HG03025 (cell line): ENCODE measurements around the gene INO80.

Source experiments
- ATAC-seq: cut with Tn5 transposase; IDR thresholded peaks from one replicate; pipeline ENCODE4 v1.9.1; 2021; ENCODE audit warnings: mild to moderate bottlenecking, moderate library complexity; ENCODE audit not compliant: unreplicated experiment, low FRiP score

INO80 gene

GRCh38 chr15:40936709-40937666 lies 179.1 kb downstream of the INO80 start:
- no peak for ATAC-seq

- no peak for ATAC-seq
These were observed 179.8 kb downstream of the INO80 start for GRCh38 chr15:40936234-40936708.

GRCh38 chr15:40934457-40934856 lies 181.6 kb downstream of the INO80 start:
- ATAC-seq: no peak

GRCh38 chr15:40933517-40933902 lies 182.6 kb downstream of the INO80 start:
- ATAC-seq: no peak

GRCh38 chr15:40932649-40933516 lies 183.2 kb downstream of the INO80 start:
- ATAC-seq: no peak

- no peak for ATAC-seq
These were observed 183.9 kb downstream of the INO80 start for GRCh38 chr15:40932156-40932555.

- no peak for ATAC-seq
These were observed 184.6 kb downstream of the INO80 start for GRCh38 chr15:40931300-40932142.

- ATAC-seq: no peak
These were observed 185.4 kb downstream of the INO80 start for GRCh38 chr15:40930430-40931299.

GRCh38 chr15:40929660-40930429 lies 186.2 kb downstream of the INO80 start:
- ATAC-seq: no peak
